COR-L47 (cell line): Measurements from ENCODE around the gene IRS4.

Experiments used
- DNase-seq: peaks from one replicate; lab custom pipeline; 2025; lab: John Stamatoyannopoulos, UW

Gene IRS4

GRCh38 chrX:108736509-108737479 lies at the start of gene IRS4:
TSS of gene IRS4 (minus strand) at chrX:108736563.
- no peak for DNase-seq

GRCh38 chrX:108772549-108772948 lies 36.2 kb upstream of the IRS4 start:
- DNase-seq: no peak

- DNase-seq: no peak
Observed at GRCh38 chrX:108763559-108763958, 27.2 kb upstream of the IRS4 start.

- DNase-seq: no peak
Observed at GRCh38 chrX:108740299-108740774, 4.0 kb upstream of the IRS4 start.

- no peak for DNase-seq
Observed at GRCh38 chrX:108737754-108738153, 1.4 kb upstream of the IRS4 start.

GRCh38 chrX:108735679-108736508 lies 469 bp downstream of the IRS4 start:
- no peak for DNase-seq

- no peak for DNase-seq
Observed at GRCh38 chrX:108735091-108735678, 1.2 kb downstream of the IRS4 start.

GRCh38 chrX:108734426-108734825 lies 1.9 kb downstream of the IRS4 start:
- no peak for DNase-seq

- DNase-seq: no peak
Observed at GRCh38 chrX:108732630-108733321, 3.6 kb downstream of the IRS4 start.

- DNase-seq: no peak
Observed at GRCh38 chrX:108731153-108731552, 5.2 kb downstream of the IRS4 start.

- no peak for DNase-seq
Observed at GRCh38 chrX:108726748-108727147, 9.6 kb downstream of the IRS4 start.

- DNase-seq: no peak
Observed at GRCh38 chrX:108722561-108722960, 13.8 kb downstream of the IRS4 start.

GRCh38 chrX:108712886-108713285 lies 23.5 kb downstream of the IRS4 start:
- DNase-seq: no peak

GRCh38 chrX:108704839-108705238 lies 31.5 kb downstream of the IRS4 start:
- DNase-seq: no peak

GRCh38 chrX:108702530-108702929 lies 33.8 kb downstream of the IRS4 start:
- no peak for DNase-seq

GRCh38 chrX:108701633-108702032 lies 34.7 kb downstream of the IRS4 start:
- DNase-seq: no peak

- DNase-seq: no peak
Observed at GRCh38 chrX:108699368-108699767, 37.0 kb downstream of the IRS4 start.

- DNase-seq: no peak
Observed at GRCh38 chrX:108696690-108697089, 39.7 kb downstream of the IRS4 start.
